Measurements from ENCODE around the gene MGP. TPM values are rescaled to one million over a fixed set of nuclear protein-coding genes. Genes with fewer than 3 reads are reported as not detected.

Gene MGP
- total RNA-seq, 1 experiment from 2014 or later, result not detected

- no peak overlapping the region for H3K4me2 ChIP-seq (ENCODE audit: low read depth, low read length, poor library complexity, severe bottlenecking)
- H2AFZ ChIP-seq (ENCODE audit: low read length), result no peak overlapping the region
Measured at GRCh38 chr12:14868916-14869506, 16.6 kb downstream of the MGP start.

GRCh38 chr12:14860490-14860889, 25.2 kb downstream of the MGP start:
- DNase-seq, result no peak
- Histone ChIP-seq H3K4me2 (ENCODE audit: low read depth, low read length, poor library complexity, severe bottlenecking) (no peak overlapping the region), H3K4me3 (ENCODE audit: low read length) (no peak overlapping the region), H3K9ac (ENCODE audit: low read length) (no peak overlapping the region), H3K9me2 (replicated peaks; ENCODE audit: insufficient read depth, low read length) (no peaks in the 10 kb centered on the region), H3K79me2 (ENCODE audit: low read length) (no peaks in the 10 kb centered on the region), H2AFZ (ENCODE audit: low read length) (no peak overlapping the region), H4K20me1 (ENCODE audit: insufficient read depth, low read depth, low read length) (no peaks in the 10 kb centered on the region), H3K9me3 (ENCODE audit: low read length) (no peaks in the 10 kb centered on the region), H3K4me1 (ENCODE audit: low read length) (no peaks in the 10 kb centered on the region), H3K27me3 (ENCODE audit: low read length) (no peaks in the 10 kb centered on the region), H3K36me3 (ENCODE audit: insufficient read depth, low read length) (no peaks in the 10 kb centered on the region), H3K27ac (ENCODE audit: low read length) (no peak overlapping the region)

More at GRCh38 chr12:14868916-14869506, 16.6 kb downstream of the MGP start:
- H3K9me3 ChIP-seq (ENCODE audit: low read length), result no peaks in the 10 kb centered on the region
- no peaks in the 10 kb centered on the region for H3K9me2 ChIP-seq (replicated peaks; ENCODE audit: insufficient read depth, low read length)
- DNase-seq, result no peak
- H3K4me3 ChIP-seq (ENCODE audit: low read length), result no peak overlapping the region
- H3K36me3 ChIP-seq (ENCODE audit: insufficient read depth, low read length), result no peaks in the 10 kb centered on the region
- no peaks in the 10 kb centered on the region for H4K20me1 ChIP-seq (ENCODE audit: insufficient read depth, low read depth, low read length)
- no peaks in the 10 kb centered on the region for H3K79me2 ChIP-seq (ENCODE audit: low read length)
- H3K9ac ChIP-seq (ENCODE audit: low read length), result no peak overlapping the region
- no peak overlapping the region for H3K27ac ChIP-seq (ENCODE audit: low read length)
- H3K4me1 ChIP-seq (ENCODE audit: low read length), result no peaks in the 10 kb centered on the region
- H3K27me3 ChIP-seq (ENCODE audit: low read length), result no peaks in the 10 kb centered on the region

GRCh38 chr12:14858513-14858912, 27.1 kb downstream of the MGP start:
- no peak for DNase-seq
- no peak overlapping the region for H3K4me3 ChIP-seq (ENCODE audit: low read length)
- H3K79me2 ChIP-seq (ENCODE audit: low read length), result no peaks in the 10 kb centered on the region
- no peak overlapping the region for H3K27ac ChIP-seq (ENCODE audit: low read length)
- no peaks in the 10 kb centered on the region for H3K36me3 ChIP-seq (ENCODE audit: insufficient read depth, low read length)
- no peaks in the 10 kb centered on the region for H3K9me3 ChIP-seq (ENCODE audit: low read length)
- H2AFZ ChIP-seq (ENCODE audit: low read length), result no peak overlapping the region
- no peaks in the 10 kb centered on the region for H4K20me1 ChIP-seq (ENCODE audit: insufficient read depth, low read depth, low read length)
- H3K9me2 ChIP-seq (replicated peaks; ENCODE audit: insufficient read depth, low read length), result no peaks in the 10 kb centered on the region
- H3K27me3 ChIP-seq (ENCODE audit: low read length), result no peaks in the 10 kb centered on the region
- no peak overlapping the region for H3K9ac ChIP-seq (ENCODE audit: low read length)
- H3K4me2 ChIP-seq (ENCODE audit: low read depth, low read length, poor library complexity, severe bottlenecking), result no peak overlapping the region
- no peaks in the 10 kb centered on the region for H3K4me1 ChIP-seq (ENCODE audit: low read length)

- no peaks in the 10 kb centered on the region for H3K9me3 ChIP-seq (ENCODE audit: low read length)
- no peaks in the 10 kb centered on the region for H3K9me2 ChIP-seq (replicated peaks; ENCODE audit: insufficient read depth, low read length)
- H3K4me1 ChIP-seq (ENCODE audit: low read length), result no peaks in the 10 kb centered on the region
- H4K20me1 ChIP-seq (ENCODE audit: insufficient read depth, low read depth, low read length), result no peaks in the 10 kb centered on the region
- no peaks in the 10 kb centered on the region for H3K27me3 ChIP-seq (ENCODE audit: low read length)
- no peak for DNase-seq
- no peak overlapping the region for H3K9ac ChIP-seq (ENCODE audit: low read length)
- no peaks in the 10 kb centered on the region for H3K79me2 ChIP-seq (ENCODE audit: low read length)
- no peak overlapping the region for H2AFZ ChIP-seq (ENCODE audit: low read length)
- H3K4me3 ChIP-seq (ENCODE audit: low read length), result no peak overlapping the region
- H3K4me2 ChIP-seq (ENCODE audit: low read depth, low read length, poor library complexity, severe bottlenecking), result no peak overlapping the region
- no peaks in the 10 kb centered on the region for H3K36me3 ChIP-seq (ENCODE audit: insufficient read depth, low read length)
- no peak overlapping the region for H3K27ac ChIP-seq (ENCODE audit: low read length)
Measured at GRCh38 chr12:14854586-14855183, 31.0 kb downstream of the MGP start.

- Histone ChIP-seq H3K4me1 (ENCODE audit: low read length) (no peaks in the 10 kb centered on the region), H3K4me3 (ENCODE audit: low read length) (no peak overlapping the region), H3K27me3 (ENCODE audit: low read length) (no peaks in the 10 kb centered on the region), H3K36me3 (ENCODE audit: insufficient read depth, low read length) (no peaks in the 10 kb centered on the region), H3K9ac (ENCODE audit: low read length) (no peak overlapping the region), H4K20me1 (ENCODE audit: insufficient read depth, low read depth, low read length) (no peaks in the 10 kb centered on the region), H2AFZ (ENCODE audit: low read length) (no peak overlapping the region), H3K9me3 (ENCODE audit: low read length) (no peaks in the 10 kb centered on the region), H3K79me2 (ENCODE audit: low read length) (no peaks in the 10 kb centered on the region), H3K27ac (ENCODE audit: low read length) (no peak overlapping the region), H3K4me2 (ENCODE audit: low read depth, low read length, poor library complexity, severe bottlenecking) (no peak overlapping the region), H3K9me2 (replicated peaks; ENCODE audit: insufficient read depth, low read length) (no peaks in the 10 kb centered on the region)
- no peak for DNase-seq
Measured at GRCh38 chr12:14853961-14854360, 31.7 kb downstream of the MGP start.

GRCh38 chr12:14852880-14853279, 32.8 kb downstream of the MGP start:
- Histone ChIP-seq H3K4me1 (ENCODE audit: low read length) (no peaks in the 10 kb centered on the region), H3K4me2 (ENCODE audit: low read depth, low read length, poor library complexity, severe bottlenecking) (no peak overlapping the region), H3K9ac (ENCODE audit: low read length) (no peak overlapping the region), H3K36me3 (ENCODE audit: insufficient read depth, low read length) (no peaks in the 10 kb centered on the region), H3K9me3 (ENCODE audit: low read length) (no peaks in the 10 kb centered on the region), H2AFZ (ENCODE audit: low read length) (no peak overlapping the region), H3K79me2 (ENCODE audit: low read length) (no peaks in the 10 kb centered on the region), H3K27ac (ENCODE audit: low read length) (no peak overlapping the region), H3K9me2 (replicated peaks; ENCODE audit: insufficient read depth, low read length) (no peaks in the 10 kb centered on the region), H3K4me3 (ENCODE audit: low read length) (no peak overlapping the region), H3K27me3 (ENCODE audit: low read length) (no peaks in the 10 kb centered on the region), H4K20me1 (ENCODE audit: insufficient read depth, low read depth, low read length) (no peaks in the 10 kb centered on the region)
- DNase-seq, result no peak

GRCh38 chr12:14850929-14851663, 34.6 kb downstream of the MGP start:
- Histone ChIP-seq H3K4me3 (ENCODE audit: low read length) (no peak overlapping the region), H3K27me3 (ENCODE audit: low read length) (no peaks in the 10 kb centered on the region), H2AFZ (ENCODE audit: low read length) (no peak overlapping the region), H3K9ac (ENCODE audit: low read length) (no peak overlapping the region), H3K79me2 (ENCODE audit: low read length) (no peaks in the 10 kb centered on the region), H4K20me1 (ENCODE audit: insufficient read depth, low read depth, low read length) (no peaks in the 10 kb centered on the region), H3K9me3 (ENCODE audit: low read length) (no peaks in the 10 kb centered on the region), H3K4me1 (ENCODE audit: low read length) (no peaks in the 10 kb centered on the region), H3K27ac (ENCODE audit: low read length) (no peak overlapping the region), H3K36me3 (ENCODE audit: insufficient read depth, low read length) (no peaks in the 10 kb centered on the region), H3K4me2 (ENCODE audit: low read depth, low read length, poor library complexity, severe bottlenecking) (no peak overlapping the region), H3K9me2 (replicated peaks; ENCODE audit: insufficient read depth, low read length) (no peaks in the 10 kb centered on the region)
- DNase-seq, result no peak

- Histone ChIP-seq H3K9me2 (replicated peaks; ENCODE audit: insufficient read depth, low read length) (no peaks in the 10 kb centered on the region), H2AFZ (ENCODE audit: low read length) (no peak overlapping the region)
Measured at GRCh38 chr12:14849661-14850060, 36.0 kb downstream of the MGP start.

More at GRCh38 chr12:14849661-14850060, 36.0 kb downstream of the MGP start:
- Histone ChIP-seq H3K79me2 (ENCODE audit: low read length) (no peaks in the 10 kb centered on the region), H3K27me3 (ENCODE audit: low read length) (no peaks in the 10 kb centered on the region), H3K9ac (ENCODE audit: low read length) (no peak overlapping the region), H3K27ac (ENCODE audit: low read length) (no peak overlapping the region), H4K20me1 (ENCODE audit: insufficient read depth, low read depth, low read length) (no peaks in the 10 kb centered on the region), H3K4me3 (ENCODE audit: low read length) (no peak overlapping the region), H3K4me2 (ENCODE audit: low read depth, low read length, poor library complexity, severe bottlenecking) (no peak overlapping the region), H3K36me3 (ENCODE audit: insufficient read depth, low read length) (no peaks in the 10 kb centered on the region), H3K9me3 (ENCODE audit: low read length) (no peaks in the 10 kb centered on the region), H3K4me1 (ENCODE audit: low read length) (no peaks in the 10 kb centered on the region)
- no peak for DNase-seq
